GM19193 (cell line): ENCODE results near the gene TOMT.

ENCODE experiments used
- POLR2A ChIP-seq: IDR thresholded peaks from 4 replicates; pipeline ENCODE4 v1.6.1; 2011; ENCODE audit not compliant: insufficient read depth, insufficient read length; ENCODE audit errors: extremely low read depth

TOMT gene

DNA sequence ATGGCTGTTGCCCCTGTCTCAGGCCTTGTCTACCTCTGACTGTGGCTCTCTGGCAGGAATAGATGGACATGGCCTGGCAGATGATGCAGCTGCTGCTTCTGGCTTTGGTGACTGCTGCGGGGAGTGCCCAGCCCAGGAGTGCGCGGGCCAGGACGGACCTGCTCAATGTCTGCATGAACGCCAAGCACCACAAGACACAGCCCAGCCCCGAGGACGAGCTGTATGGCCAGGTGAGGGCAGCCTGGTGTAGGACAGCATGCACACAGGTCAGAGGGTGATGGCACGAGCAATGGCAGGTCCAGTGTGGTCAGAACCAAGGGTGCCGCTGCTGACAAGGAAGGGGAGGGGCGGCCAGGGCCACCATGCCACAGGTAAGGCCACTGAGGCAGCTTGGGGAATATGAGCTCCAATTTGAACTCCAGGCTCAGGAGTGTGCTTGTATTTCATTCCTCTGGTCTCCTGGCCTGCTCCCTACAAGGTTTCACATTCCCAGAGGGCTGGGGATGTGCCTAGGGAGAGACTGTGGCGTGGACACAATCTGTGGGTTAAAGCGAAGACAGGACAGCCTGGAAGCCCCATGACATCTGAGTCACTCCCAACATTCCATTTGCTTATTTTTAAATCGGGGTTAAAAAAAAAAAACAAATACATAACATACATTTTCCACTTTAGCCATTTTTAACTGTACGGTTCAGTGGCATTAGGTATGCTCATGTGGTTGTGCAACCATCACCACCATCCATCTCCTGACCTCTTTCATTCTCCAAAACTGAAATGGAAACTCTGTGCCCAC is 30.4 kb downstream of the TOMT start:
- no peak for TF ChIP-seq POLR2A

DNA sequence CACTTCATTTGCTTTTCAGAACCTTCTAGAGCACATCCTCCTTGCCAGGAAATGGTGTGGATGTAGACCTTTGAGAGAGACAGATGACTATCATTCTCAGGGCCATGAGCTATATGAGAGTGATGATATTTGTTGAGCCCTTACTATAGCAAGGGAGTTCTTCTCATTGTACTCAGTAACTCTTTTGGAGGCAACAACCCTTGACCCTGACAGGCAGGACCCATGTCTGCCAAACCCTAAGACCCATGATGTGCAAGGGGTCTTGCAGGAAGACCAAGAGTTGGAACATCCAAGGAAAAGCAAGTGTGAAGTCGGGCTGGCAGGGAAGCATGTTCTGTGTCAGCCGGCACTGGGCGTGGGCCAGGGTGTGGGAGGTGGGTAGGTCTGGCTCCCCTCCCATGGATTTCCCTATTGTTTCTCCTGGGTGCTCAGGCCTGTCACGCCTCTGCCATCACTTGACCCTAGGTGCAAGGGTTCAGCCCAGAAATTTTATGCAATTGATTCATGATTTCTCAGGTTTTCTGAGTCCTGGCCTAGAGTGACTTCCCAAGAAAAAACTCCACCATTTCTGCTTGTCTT is 31.0 kb downstream of the TOMT start:
- no peak for TF ChIP-seq POLR2A

- no peak for TF ChIP-seq POLR2A
Observed at GRCh38 chr11:72138821-72139390, 33.2 kb downstream of the TOMT start.

DNA sequence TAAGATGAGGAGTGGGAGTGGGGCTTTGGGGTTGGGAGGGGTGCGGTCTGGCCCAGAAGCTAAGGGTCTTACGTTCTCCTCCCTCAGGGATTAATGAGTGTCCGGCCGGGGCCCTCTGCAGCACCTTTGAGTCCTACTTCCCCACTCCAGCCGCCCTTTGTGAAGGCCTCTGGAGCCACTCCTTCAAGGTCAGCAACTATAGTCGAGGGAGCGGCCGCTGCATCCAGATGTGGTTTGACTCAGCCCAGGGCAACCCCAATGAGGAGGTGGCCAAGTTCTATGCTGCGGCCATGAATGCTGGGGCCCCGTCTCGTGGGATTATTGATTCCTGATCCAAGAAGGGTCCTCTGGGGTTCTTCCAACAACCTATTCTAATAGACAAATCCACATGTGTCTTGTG is 33.8 kb downstream of the TOMT start:
- no peak for TF ChIP-seq POLR2A

GRCh38 chr11:72140661-72141060 is 34.9 kb downstream of the TOMT start:
- no peak for TF ChIP-seq POLR2A

GRCh38 chr11:72141066-72141465 is 35.3 kb downstream of the TOMT start:
- no peak for TF ChIP-seq POLR2A

GRCh38 chr11:72144807-72145565 is 39.3 kb downstream of the TOMT start:
- no peak for TF ChIP-seq POLR2A

DNA sequence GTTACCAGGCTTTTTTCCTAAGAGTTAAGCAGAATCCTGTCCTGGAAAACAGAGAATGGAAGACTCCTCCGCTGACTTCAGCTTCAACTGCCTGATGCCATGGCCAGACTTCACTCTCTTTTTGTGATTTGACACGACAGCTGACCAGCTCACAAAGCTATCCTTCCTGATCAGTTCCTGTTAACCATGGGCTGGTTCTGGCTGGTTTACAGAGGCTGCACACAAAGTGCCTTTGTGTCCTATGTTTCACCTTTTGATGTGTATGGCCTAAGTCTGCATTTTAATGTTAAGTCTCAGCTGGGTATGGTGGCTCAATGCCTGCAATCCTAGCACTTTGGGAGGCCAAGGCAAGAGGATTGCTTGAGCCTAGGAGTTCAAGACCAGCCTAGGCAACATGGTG is 40.9 kb downstream of the TOMT start:
- TF ChIP-seq POLR2A = no peak

DNA sequence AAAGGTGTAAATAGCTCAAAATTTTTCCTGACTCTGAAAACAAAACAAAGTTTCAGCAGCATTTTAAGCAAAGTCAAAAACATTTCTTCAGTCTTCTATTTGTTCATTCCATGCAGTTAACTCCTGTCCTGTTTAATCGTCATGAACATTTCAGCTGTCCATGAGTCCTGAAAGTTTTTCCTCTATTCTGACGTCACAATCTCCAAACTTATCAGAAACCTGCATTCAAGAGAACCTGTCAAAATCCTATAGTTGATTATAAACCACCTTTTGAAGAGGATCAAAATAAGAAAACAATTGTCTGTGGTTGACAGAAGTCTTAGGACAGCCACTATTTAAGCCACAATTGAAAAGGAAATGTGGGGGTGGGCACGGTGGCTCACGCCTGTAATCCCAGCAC is 45.2 kb downstream of the TOMT start:
- TF ChIP-seq POLR2A = no peak

DNA sequence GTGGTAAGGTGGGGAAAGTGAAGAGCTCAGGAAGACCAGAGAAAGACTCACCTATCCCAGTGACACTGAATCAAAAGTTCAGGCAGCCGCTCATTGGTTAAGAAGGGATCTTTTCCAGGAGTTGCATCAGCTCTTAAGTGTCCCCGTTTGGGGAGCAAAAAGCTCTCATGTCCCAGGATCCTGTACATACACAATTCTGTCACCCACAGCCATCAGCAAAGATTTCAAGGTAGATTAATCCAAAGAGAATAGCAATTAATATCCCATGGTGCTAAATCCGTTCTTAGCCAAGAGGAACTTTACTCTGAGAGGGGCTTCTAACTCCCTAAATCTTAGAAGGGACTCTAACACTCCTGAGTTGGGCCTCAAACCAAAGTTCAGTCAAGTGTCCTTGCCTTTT is 49.1 kb downstream of the TOMT start:
- TF ChIP-seq POLR2A = no peak

- no peak for TF ChIP-seq POLR2A
Observed at GRCh38 chr11:72155751-72156150, 50.0 kb downstream of the TOMT start.

DNA sequence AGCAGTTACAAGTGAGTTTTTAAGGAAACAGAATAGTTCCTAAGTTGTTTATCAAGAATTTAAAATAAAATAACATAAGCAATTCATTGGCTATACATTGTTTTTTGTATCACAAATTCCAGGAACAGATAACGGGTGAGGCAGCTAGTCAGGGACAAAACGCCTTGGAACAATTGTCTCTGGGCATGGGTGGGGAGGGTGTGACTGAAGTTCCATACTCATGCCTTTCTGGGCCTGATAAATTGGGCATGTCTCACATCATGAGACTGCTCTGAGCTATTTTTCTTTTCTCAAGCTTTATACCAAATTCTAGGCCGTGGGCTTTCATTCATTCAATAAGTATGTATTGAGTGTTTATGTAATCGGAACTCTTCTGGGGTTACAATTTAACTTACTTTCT is 51.4 kb downstream of the TOMT start:
- no peak for TF ChIP-seq POLR2A
